MM.1S (cell line): ENCODE results near the gene SAMHD1.
"Not testable (repeated sequence)": the region's sequence is repeated elsewhere in the genome, so short reads cannot be mapped to it uniquely, and the experiment has no call there.

ENCODE experiments used
- CTCF ChIP-seq: fragments of 300-600 bp; sonication (generic); IDR thresholded peaks from 2 replicates; pipeline ENCODE4 v1.5.1; 2016; ENCODE audit warnings: antibody characterized with exemption, low read length, mixed read lengths
- EZH2phosphoT487 ChIP-seq: fragments of 300-600 bp; sonication (generic); IDR thresholded peaks from 2 replicates; pipeline ENCODE4 v1.6.1; 2018; ENCODE audit warnings: antibody characterized with exemption, low read length

GRCh38 chr20:36906086-36906485 is 45.4 kb downstream of the SAMHD1 start:
- TF ChIP-seq CTCF, EZH2phosphoT487: not testable (repeated sequence)
